Kidney epithelial cell (primary cell): Measurements from ENCODE around the gene MYH9. TPM values are rescaled to one million over a fixed set of nuclear protein-coding genes. Genes with fewer than 3 reads are reported as not detected.

Experiments used
- DNase-seq: peaks from one replicate; pipeline ENCODE4 v3.0.0-alpha.2; 2010; ENCODE audit warnings: low read depth
- H3K27me3 ChIP-seq: 2 replicates; pipeline ENCODE4 v1.6.0; 2011; ENCODE audit warnings: low read length; ENCODE audit not compliant: control insufficient read depth, insufficient read depth
- H3K36me3 ChIP-seq: 2 replicates; pipeline ENCODE4 v1.5.1; 2011; ENCODE audit warnings: low read length; ENCODE audit not compliant: control insufficient read depth, insufficient read depth
- H3K4me3 ChIP-seq: 2 replicates; pipeline ENCODE4 v1.5.1; 2011; ENCODE audit warnings: low read depth, mild to moderate bottlenecking, control low read depth, low read length
- CTCF ChIP-seq: IDR thresholded peaks from 2 replicates; pipeline ENCODE4 v1.5.1; 2011; ENCODE audit warnings: mild to moderate bottlenecking, moderate library complexity, low read length, control low read depth, inconsistent platforms; ENCODE audit not compliant: insufficient read depth, poor library complexity, severe bottlenecking
- total RNA-seq: library from RNA; depleted of rRNA; stranded (reverse); fragments of >200 nt; gene quantifications from 2 replicates; pipeline ENCODE4 v1.2.3, GENCODE V29; 2015

The MYH9 gene
- total RNA-seq, 1 donor from 2014 or later: 1,580 TPM

GRCh38 chr22:36386900-36387708 lies 663 bp downstream of the MYH9 start:
- Histone ChIP-seq H3K27me3 (no peaks in the 10 kb centered on the region), H3K4me3 (peak overlapping the region; percentile 85), H3K36me3 (no peaks in the 10 kb centered on the region)
- no peak for TF ChIP-seq CTCF
- no peak for DNase-seq

GRCh38 chr22:36386351-36386899 lies 1.3 kb downstream of the MYH9 start:
- no peaks in the 10 kb centered on the region for H3K36me3 ChIP-seq
- no peaks in the 10 kb centered on the region for H3K27me3 ChIP-seq
- H3K4me3 ChIP-seq: peak overlapping the region; percentile 85
- DNase-seq: no peak
- TF ChIP-seq CTCF: peak; percentile 7

- Histone ChIP-seq H3K4me3 (peak overlapping the region; percentile 85), H3K36me3 (no peaks in the 10 kb centered on the region), H3K27me3 (no peaks in the 10 kb centered on the region)
- no peak for TF ChIP-seq CTCF
- DNase-seq: peak; percentile 60
Observed at GRCh38 chr22:36385491-36386350, 2.0 kb downstream of the MYH9 start.

GRCh38 chr22:36384766-36385481 lies 2.8 kb downstream of the MYH9 start:
- TF ChIP-seq CTCF: no peak
- Histone ChIP-seq H3K36me3 (no peaks in the 10 kb centered on the region), H3K4me3 (peak overlapping the region; percentile 85), H3K27me3 (no peaks in the 10 kb centered on the region)
- no peak for DNase-seq

- no peaks in the 10 kb centered on the region for H3K36me3 ChIP-seq
- H3K27me3 ChIP-seq: no peaks in the 10 kb centered on the region
- peak; percentile 92 for DNase-seq
- TF ChIP-seq CTCF: no peak
- H3K4me3 ChIP-seq: no peak overlapping the region
Observed at GRCh38 chr22:36383110-36383581, 4.6 kb downstream of the MYH9 start.
